Kidney (tissue), 14 donors: ENCODE data around the gene UBE2G2. TPM values are rescaled to one million over a fixed set of nuclear protein-coding genes. Genes with fewer than 3 reads are reported as not detected.
A peak's percentile ranks its signal among the peaks of the same experiment; 100 is the strongest.

Source experiments
- DNase-seq, 5 donors: peaks; one replicate each; pipeline ENCODE4 v3.0.0-alpha.2; 2013 to 2020
- FAIRE-seq: peaks from 2 replicates; lab custom pipeline; 2012; peaks lifted over from hg19 to GRCh38; lab: Jason Lieb, UNC
- H3K27ac ChIP-seq, 2 donors: one replicate each; pipeline ENCODE4 v1.7.0; 2013; ENCODE audit warnings: low read depth in 2 of 2, low read length in 2 of 2, inconsistent platforms in 1 of 2
- H3K27me3 ChIP-seq: one replicate; pipeline ENCODE4 v1.7.1; 2013; ENCODE audit warnings: low read length, inconsistent platforms; ENCODE audit not compliant: control insufficient read depth, insufficient read depth
- H3K36me3 ChIP-seq, 3 donors: one replicate each; pipeline versions ENCODE4 v1.7.0 to v1.7.1; 2013; ENCODE audit warnings: low read length in 3 of 3, control low read depth in 1 of 3, inconsistent platforms in 1 of 3; ENCODE audit not compliant: insufficient read depth in 3 of 3, control insufficient read depth in 2 of 3
- H3K4me1 ChIP-seq, 3 donors: one replicate each; pipeline versions ENCODE4 v1.7.0 to v1.7.1; 2013; ENCODE audit warnings: low read length in 3 of 3, inconsistent platforms in 1 of 3, low read depth in 1 of 3; ENCODE audit not compliant: control insufficient read depth in 2 of 3, insufficient read depth in 2 of 3
- H3K4me3 ChIP-seq, 3 donors: one replicate each; pipeline versions ENCODE4 v1.7.0 to v1.8.1; 2013; ENCODE audit warnings: low read length in 3 of 3, control low read depth in 1 of 3, inconsistent platforms in 1 of 3
- H3K9ac ChIP-seq, 3 donors: one replicate each; pipeline versions ENCODE4 v1.7.0 to v1.7.1; 2013; ENCODE audit warnings: low read length in 3 of 3, control low read depth in 1 of 3, inconsistent platforms in 1 of 3
- H3K9me3 ChIP-seq, 3 donors: one replicate each; pipeline versions ENCODE4 v1.7.0 to v1.7.1; 2013; ENCODE audit warnings: low read length in 3 of 3, control low read depth in 1 of 3, inconsistent platforms in 1 of 3; ENCODE audit not compliant: control insufficient read depth in 2 of 3, insufficient read depth in 1 of 3
- intact Hi-C: fragments of 100-400 bp; cut with DNase I; formaldehyde crosslinking; loops from one replicate; pipeline ENCODE4 v1.11.1; 2022
- polyA plus RNA-seq: library from polyadenylated mRNA; stranded (reverse); fragments of 350-450 nt; fragmentation: Illumina TruSeq; extraction: RNeasy Lipid Tissue Mini Kit (QIAGEN cat#74804); gene quantifications from one replicate; pipeline ENCODE4 v1.2.3, GENCODE V29; 2014; ENCODE audit warnings: low read depth, low replicate concordance; ENCODE audit not compliant: insufficient read depth
- total RNA-seq: library from RNA; stranded (reverse); fragmentation: NEBNext Ultra II Directional; extraction: Animal tissue kit (Norgen Biotek cat#: 25700); gene quantifications from one replicate; pipeline ENCODE4 v1.2.1, GENCODE V29; 2021
- TF ChIP-seq, protein P1 (sequence below): IDR thresholded peaks from 3 replicates; pipeline ENCODE4 v1.5.1; 2012; ENCODE audit warnings: mild to moderate bottlenecking, moderate library complexity, borderline replicate concordance; ENCODE audit not compliant: insufficient read depth; ENCODE audit errors: extremely low read depth
- donor health status: control.
- donor health status: control.
- donor health status: control.
- donor health status: control.
- donor health status: control.
- donor health status: DM: yes; HTN: yes; CAD: no.
- donor health status: Normal renal cell carcinoma (clear cell type).

Gene UBE2G2
- total and polyA plus RNA-seq, 2 donors from 2014 or later, result 39.4 to 86.0 TPM

DNA sequence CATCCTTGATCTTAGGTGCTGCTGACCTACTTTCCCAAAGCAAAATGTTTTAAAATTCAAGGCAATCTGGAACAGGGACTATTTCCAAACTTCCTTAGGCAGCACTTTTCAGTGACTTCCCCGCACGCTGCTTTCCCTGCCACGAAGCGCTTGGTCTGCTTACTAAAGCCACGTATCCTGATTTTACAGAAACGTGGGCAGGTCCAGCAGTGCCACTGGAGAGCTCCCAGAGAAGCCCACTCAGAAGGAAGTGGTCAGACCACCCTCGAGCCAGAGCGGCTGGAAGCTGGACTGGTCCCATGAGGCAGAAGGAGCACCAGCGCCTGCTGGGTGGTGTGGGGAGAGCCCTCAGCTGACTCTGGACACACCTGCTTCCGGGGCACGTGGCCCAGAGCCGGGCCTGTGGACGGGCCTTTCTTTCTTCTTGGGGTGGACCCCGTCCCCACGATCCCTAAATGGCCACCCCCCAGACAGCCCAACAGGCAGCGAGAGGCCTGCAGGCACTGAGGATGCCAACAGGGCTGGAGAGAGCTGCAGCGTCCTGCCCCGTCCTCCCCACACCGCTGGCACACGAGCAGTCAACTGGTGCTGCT, 48.7 kb upstream of the UBE2G2 start:
- H3K9me3 ChIP-seq, result no peaks in the 10 kb centered on the region

DNA sequence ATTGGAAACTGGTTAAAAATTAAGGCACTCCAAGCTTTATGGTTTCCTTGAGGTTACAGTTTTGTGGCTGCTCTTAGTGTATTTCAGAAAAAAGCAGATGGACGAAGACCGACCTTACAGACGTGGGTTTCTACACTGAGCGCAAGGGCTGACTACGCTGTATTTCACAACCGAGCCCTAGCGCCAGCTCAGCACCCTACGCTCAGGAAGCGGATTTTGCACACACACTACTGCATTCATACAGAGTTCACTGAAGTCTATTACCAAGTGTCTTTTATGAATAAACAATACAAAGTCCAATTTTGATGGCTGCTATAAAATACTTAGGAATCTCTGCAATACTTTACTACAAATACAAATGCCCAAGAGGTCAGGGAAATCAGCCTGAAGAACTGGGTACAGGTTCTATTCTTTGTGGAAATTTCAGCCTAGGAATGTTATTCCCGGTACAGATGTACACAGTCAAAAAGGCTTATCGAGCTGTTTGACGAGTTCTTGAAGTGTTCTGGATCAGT, 48.1 kb upstream of the UBE2G2 start:
- FAIRE-seq (no peak), DNase-seq (no peak)
- Histone ChIP-seq H3K4me3 (no peak overlapping the region), H3K27ac (peak overlapping the region in 1 of 2 donors; percentile 20), H3K27me3 (no peaks in the 10 kb centered on the region), H3K36me3 (peaks cover 0 to 30% (median 19%) of the 10 kb centered on the region in 3 donors), H3K9ac (no peak overlapping the region), H3K9me3 (no peaks in the 10 kb centered on the region), H3K4me1 (peaks cover 0 to 23% (median 19%) of the 10 kb centered on the region in 3 donors)
- intact Hi-C loops, result no loop called here
- TF ChIP-seq, protein P1, sequence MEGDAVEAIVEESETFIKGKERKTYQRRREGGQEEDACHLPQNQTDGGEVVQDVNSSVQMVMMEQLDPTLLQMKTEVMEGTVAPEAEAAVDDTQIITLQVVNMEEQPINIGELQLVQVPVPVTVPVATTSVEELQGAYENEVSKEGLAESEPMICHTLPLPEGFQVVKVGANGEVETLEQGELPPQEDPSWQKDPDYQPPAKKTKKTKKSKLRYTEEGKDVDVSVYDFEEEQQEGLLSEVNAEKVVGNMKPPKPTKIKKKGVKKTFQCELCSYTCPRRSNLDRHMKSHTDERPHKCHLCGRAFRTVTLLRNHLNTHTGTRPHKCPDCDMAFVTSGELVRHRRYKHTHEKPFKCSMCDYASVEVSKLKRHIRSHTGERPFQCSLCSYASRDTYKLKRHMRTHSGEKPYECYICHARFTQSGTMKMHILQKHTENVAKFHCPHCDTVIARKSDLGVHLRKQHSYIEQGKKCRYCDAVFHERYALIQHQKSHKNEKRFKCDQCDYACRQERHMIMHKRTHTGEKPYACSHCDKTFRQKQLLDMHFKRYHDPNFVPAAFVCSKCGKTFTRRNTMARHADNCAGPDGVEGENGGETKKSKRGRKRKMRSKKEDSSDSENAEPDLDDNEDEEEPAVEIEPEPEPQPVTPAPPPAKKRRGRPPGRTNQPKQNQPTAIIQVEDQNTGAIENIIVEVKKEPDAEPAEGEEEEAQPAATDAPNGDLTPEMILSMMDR, result no peak

More for the DNA sequence above, 48.7 kb upstream of the UBE2G2 start:
- Histone ChIP-seq H3K27me3 (no peaks in the 10 kb centered on the region), H3K9ac (no peak overlapping the region), H3K4me3 (no peak overlapping the region), H3K36me3 (peaks cover 0 to 36% (median 25%) of the 10 kb centered on the region in 3 donors), H3K27ac (no peak overlapping the region), H3K4me1 (peaks cover 0 to 23% (median 19%) of the 10 kb centered on the region in 3 donors)
- intact Hi-C loops, result no loop called here
- DNase-seq (peak in 1 of 5 donors; percentile 70), FAIRE-seq (no peak)
- TF ChIP-seq, protein P1, result no peak

DNA sequence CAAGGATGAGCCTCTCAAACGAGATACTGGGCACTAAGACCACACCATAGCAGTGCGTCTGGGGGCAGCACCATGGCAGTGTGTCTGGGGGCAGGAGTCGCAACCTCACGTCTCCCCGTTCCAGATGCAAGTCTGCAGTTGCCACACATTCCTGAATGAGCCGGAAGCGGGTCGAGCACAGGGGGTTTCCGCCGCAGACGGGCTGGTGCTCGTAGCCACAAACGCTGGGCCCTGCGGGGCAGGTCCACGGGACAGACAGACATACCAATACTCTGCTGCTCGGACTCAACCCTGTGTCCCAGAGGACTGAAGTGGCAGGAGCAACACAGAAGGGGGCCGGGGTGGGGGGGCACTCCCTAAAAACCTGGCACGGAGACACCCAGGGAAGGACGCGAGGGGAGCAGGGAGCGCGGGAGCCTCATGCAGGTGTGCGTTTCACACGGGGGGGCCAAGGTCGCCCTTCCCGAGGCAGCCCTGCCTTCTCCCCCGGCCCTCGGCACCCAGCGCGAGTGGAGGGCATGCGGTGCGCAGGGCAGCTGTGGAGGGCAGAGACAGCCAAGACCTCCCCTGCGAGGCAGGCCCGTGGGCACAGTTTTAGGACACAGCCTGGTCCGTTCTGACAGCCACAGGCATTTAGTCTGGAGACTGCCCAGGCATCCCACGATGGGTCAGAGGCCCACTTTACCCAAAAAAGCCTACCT, 47.4 kb upstream of the UBE2G2 start:
- no peak overlapping the region for H3K4me3 ChIP-seq
- no peak for FAIRE-seq
- DNase-seq, result peak in 1 of 5 donors; percentile 69
- peaks cover 0 to 23% (median 16%) of the 10 kb centered on the region in 3 donors for H3K36me3 ChIP-seq
- no peaks in the 10 kb centered on the region for H3K27me3 ChIP-seq
- intact Hi-C loops, result no loop called here
- peak overlapping the region in 1 of 2 donors; percentile 20 for H3K27ac ChIP-seq
- no peaks in the 10 kb centered on the region for H3K9me3 ChIP-seq
- TF ChIP-seq, protein P1, result no peak
- no peak overlapping the region for H3K9ac ChIP-seq
- H3K4me1 ChIP-seq, result peaks cover 0 to 23% (median 19%) of the 10 kb centered on the region in 3 donors
